CD4-positive, alpha-beta T cell (primary cell): ENCODE results near the gene RBM28. TPM values are rescaled to one million over a fixed set of nuclear protein-coding genes. Genes with fewer than 3 reads are reported as not detected.

Experiments
- ATAC-seq: fragments of 200-7000 bp; cut with Tn5 transposase; one replicate; pipeline ENCODE4 v1.10.0; 2022; ENCODE audit warnings: mild to moderate bottlenecking; ENCODE audit not compliant: poor library complexity
- CTCF ChIA-PET: fragments of 350-600 bp; sonication (Branson Sonifier 250); formaldehyde crosslinking; loops from one replicate; lab custom pipeline; 2021; ENCODE audit warnings: antibody characterized with exemption, inconsistent platforms; lab: Charles Lee
- POLR2A ChIA-PET: fragments of 350-600 bp; sonication (Branson Sonifier 250); formaldehyde crosslinking; loops from one replicate; lab custom pipeline; 2021; ENCODE audit warnings: antibody characterized with exemption, inconsistent platforms; lab: Charles Lee
- DNase-seq, 14 experiments: peaks; one replicate each; pipeline ENCODE4 v3.0.0-alpha.2; 2013 to 2020; ENCODE audit warnings: mixed read lengths in 2 of 14
- H3K27ac ChIP-seq, 2 donors: one replicate each; pipeline versions ENCODE4 v1.5.1 to v1.7.0; 2013; ENCODE audit warnings: low read length in 2 of 2, low read depth in 1 of 2, mild to moderate bottlenecking in 1 of 2
- H3K27me3 ChIP-seq, 2 experiments: 1 replicate in 1 of 2; 2 replicates in 1 of 2; pipeline versions ENCODE4 v1.6.1 to v1.7.0; 2013; ENCODE audit warnings: low read length in 2 of 2, control low read depth in 1 of 2, mild to moderate bottlenecking in 1 of 2, moderate library complexity in 1 of 2; ENCODE audit not compliant: insufficient read depth in 2 of 2, control insufficient read depth in 1 of 2
- H3K36me3 ChIP-seq: one replicate; pipeline ENCODE4 v1.6.1; 2013; ENCODE audit warnings: low read length, control low read depth; ENCODE audit not compliant: insufficient read depth
- H3K4me1 ChIP-seq: one replicate; pipeline ENCODE4 v1.6.1; 2013; ENCODE audit warnings: low read length, control low read depth; ENCODE audit not compliant: insufficient read depth
- H3K4me3 ChIP-seq: one replicate; pipeline ENCODE4 v1.5.1; 2013; ENCODE audit warnings: mild to moderate bottlenecking, low read length, moderate library complexity
- H3K9me3 ChIP-seq, 2 experiments: 1 replicate in 1 of 2; 2 replicates in 1 of 2; pipeline versions ENCODE4 v1.6.1 to v1.7.0; 2013; ENCODE audit warnings: low read length in 2 of 2, mild to moderate bottlenecking in 2 of 2, control low read depth in 1 of 2, moderate library complexity in 1 of 2; ENCODE audit not compliant: control insufficient read depth in 1 of 2, insufficient read depth in 1 of 2
- H3K27ac Mint-ChIP-seq: one replicate; pipeline ENCODE4 v1.8.0; 2020; ENCODE audit warnings: mixed read lengths
- H3K27me3 Mint-ChIP-seq: one replicate; pipeline ENCODE4 v1.8.0; 2021; ENCODE audit warnings: mixed read lengths
- H3K36me3 Mint-ChIP-seq: one replicate; pipeline ENCODE4 v1.8.0; 2021; ENCODE audit warnings: low read depth, mixed read lengths
- H3K4me1 Mint-ChIP-seq: one replicate; pipeline ENCODE4 v1.8.0; 2021; ENCODE audit warnings: low read depth, mixed read lengths
- H3K4me3 Mint-ChIP-seq: one replicate; pipeline ENCODE4 v1.8.0; 2020; ENCODE audit warnings: mild to moderate bottlenecking, mixed read lengths
- H3K9me3 Mint-ChIP-seq: one replicate; pipeline ENCODE4 v1.8.0; 2020; ENCODE audit warnings: mixed read lengths
- intact Hi-C, 2 experiments: fragments of 100-400 bp; cut with DNase I in 1 of 2; cut with micrococcal nuclease in 1 of 2; formaldehyde crosslinking; loops; one replicate each; pipeline versions ENCODE4 v1.15.1 to v1.9.0; 2023 to 2025; cut with DNase I, micrococcal nuclease
- total RNA-seq, 174 experiments: library from RNA in 2 of 174; stranded (reverse) in 2 of 174; gene quantifications; one replicate each; pipeline ENCODE4 v1.2.3 and lab custom pipeline; 2021 to 2026
- TF ChIP-seq, protein P1 (sequence below): fragments of 200-600 bp; IDR thresholded peaks from one replicate; pipeline ENCODE4 v1.8.0; 2022; ENCODE audit warnings: antibody characterized with exemption, mild to moderate bottlenecking

Gene RBM28
- total RNA-seq, 2 experiments from 2014 or later: 10.1 to 10.5 TPM

- ChIA-PET POLR2A (no interaction called here), CTCF (no interaction called here)
- Histone ChIP-seq H3K9me3 (peaks cover 0 to 19% of the 10 kb centered on the region in 2 experiments), H3K36me3 (no peaks in the 10 kb centered on the region), H3K27ac (no peak overlapping the region), H3K4me3 (no peak overlapping the region), H3K27me3 (peaks cover 16 to 26% of the 10 kb centered on the region in 2 experiments), H3K4me1 (no peaks in the 10 kb centered on the region)
- H3K36me3 Mint-ChIP-seq: no peaks in the 10 kb centered on the region
- H3K4me1 Mint-ChIP-seq: no peaks in the 10 kb centered on the region
- H3K9me3 Mint-ChIP-seq: no peaks in the 10 kb centered on the region
- no peak overlapping the region for H3K4me3 Mint-ChIP-seq
- DNase-seq: no peak
- no peak overlapping the region for H3K27ac Mint-ChIP-seq
- intact Hi-C loops: no loop called here
- no peak for ATAC-seq
- H3K27me3 Mint-ChIP-seq: peaks cover 33% of the 10 kb centered on the region
- TF ChIP-seq, protein P1, sequence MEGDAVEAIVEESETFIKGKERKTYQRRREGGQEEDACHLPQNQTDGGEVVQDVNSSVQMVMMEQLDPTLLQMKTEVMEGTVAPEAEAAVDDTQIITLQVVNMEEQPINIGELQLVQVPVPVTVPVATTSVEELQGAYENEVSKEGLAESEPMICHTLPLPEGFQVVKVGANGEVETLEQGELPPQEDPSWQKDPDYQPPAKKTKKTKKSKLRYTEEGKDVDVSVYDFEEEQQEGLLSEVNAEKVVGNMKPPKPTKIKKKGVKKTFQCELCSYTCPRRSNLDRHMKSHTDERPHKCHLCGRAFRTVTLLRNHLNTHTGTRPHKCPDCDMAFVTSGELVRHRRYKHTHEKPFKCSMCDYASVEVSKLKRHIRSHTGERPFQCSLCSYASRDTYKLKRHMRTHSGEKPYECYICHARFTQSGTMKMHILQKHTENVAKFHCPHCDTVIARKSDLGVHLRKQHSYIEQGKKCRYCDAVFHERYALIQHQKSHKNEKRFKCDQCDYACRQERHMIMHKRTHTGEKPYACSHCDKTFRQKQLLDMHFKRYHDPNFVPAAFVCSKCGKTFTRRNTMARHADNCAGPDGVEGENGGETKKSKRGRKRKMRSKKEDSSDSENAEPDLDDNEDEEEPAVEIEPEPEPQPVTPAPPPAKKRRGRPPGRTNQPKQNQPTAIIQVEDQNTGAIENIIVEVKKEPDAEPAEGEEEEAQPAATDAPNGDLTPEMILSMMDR: no peak
Observed at GRCh38 chr7:128267595-128267924, 76.1 kb downstream of the RBM28 start.

DNA sequence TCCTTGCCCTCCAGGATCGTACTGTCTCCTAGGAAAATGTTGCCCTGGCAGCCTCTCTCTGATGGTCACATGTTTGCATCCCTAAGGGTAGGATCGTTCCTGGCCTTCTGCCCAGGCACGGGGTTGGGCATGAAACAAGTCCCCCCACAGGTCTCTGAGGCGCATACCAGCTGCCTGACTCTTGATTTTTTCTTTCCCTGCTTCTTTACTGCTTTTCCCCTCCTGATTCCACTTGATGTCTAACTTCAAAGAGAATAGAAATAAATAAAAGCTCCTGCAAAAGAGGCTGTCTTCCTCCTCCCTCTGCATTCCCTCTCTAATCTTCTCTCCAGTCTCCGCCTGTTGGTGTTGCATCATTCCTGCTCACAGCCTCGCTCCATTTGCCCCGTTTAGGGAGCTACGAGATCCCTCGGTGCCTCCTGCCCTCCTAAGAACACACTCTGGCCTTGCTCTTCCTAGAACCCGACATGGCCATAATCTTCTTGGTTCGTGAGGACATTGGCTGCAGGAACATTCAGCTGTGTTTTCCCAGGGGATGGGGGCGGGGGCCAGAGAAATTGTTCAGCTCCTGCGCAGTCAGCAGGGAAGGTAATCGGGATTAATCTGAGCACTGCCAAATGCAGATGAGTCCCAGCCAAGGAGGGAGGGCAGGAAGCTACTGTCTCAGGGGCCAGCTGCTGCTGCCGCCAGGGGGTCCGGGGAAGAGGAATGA is 76.7 kb downstream of the RBM28 start:
- DNase-seq (no peak), ATAC-seq (no peak)
- ChIA-PET CTCF (no interaction called here), POLR2A (no interaction called here)
- no peaks in the 10 kb centered on the region for H3K4me1 Mint-ChIP-seq
- TF ChIP-seq, protein P1: no peak
- no peaks in the 10 kb centered on the region for H3K36me3 ChIP-seq
- peaks cover 32% of the 10 kb centered on the region for H3K27me3 Mint-ChIP-seq
- intact Hi-C loops: no loop called here
- H3K4me1 ChIP-seq: no peaks in the 10 kb centered on the region
- no peak overlapping the region for H3K4me3 ChIP-seq
- no peak overlapping the region for H3K27ac Mint-ChIP-seq
- no peaks in the 10 kb centered on the region for H3K36me3 Mint-ChIP-seq
- H3K27me3 ChIP-seq: peaks cover 16 to 27% of the 10 kb centered on the region in 2 experiments
- no peak overlapping the region for H3K27ac ChIP-seq
- H3K9me3 ChIP-seq: peaks cover 0 to 15% of the 10 kb centered on the region in 2 experiments
- H3K9me3 Mint-ChIP-seq: no peaks in the 10 kb centered on the region
- H3K4me3 Mint-ChIP-seq: no peak overlapping the region

DNA sequence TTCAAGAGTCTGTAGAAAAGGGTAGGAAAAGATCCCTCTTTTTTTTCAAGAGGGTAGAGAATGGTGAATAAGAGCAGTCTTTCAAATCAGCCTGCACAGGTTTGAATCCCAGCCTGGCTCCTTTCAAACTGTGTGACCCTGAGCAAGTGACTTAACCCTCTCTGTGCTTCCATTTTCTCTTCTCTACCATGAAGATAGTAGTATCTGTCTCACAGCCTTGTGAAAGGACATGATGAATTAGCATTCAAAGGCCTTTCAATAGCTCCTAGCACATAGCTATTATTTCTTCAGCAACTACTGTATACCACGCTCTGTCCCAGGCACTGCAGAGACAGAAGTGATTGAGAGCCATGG is 77.2 kb downstream of the RBM28 start:
- Mint-ChIP-seq H3K4me3 (no peak overlapping the region), H3K27me3 (peaks cover 32% of the 10 kb centered on the region), H3K27ac (no peak overlapping the region), H3K9me3 (no peaks in the 10 kb centered on the region), H3K36me3 (no peaks in the 10 kb centered on the region), H3K4me1 (no peaks in the 10 kb centered on the region)
- TF ChIP-seq, protein P1: no peak
- intact Hi-C loops: no loop called here
- H3K4me3 ChIP-seq: no peak overlapping the region
- ATAC-seq: no peak
- no peak for DNase-seq
- H3K4me1 ChIP-seq: no peaks in the 10 kb centered on the region
- ChIA-PET POLR2A (no interaction called here), CTCF (no interaction called here)
- H3K36me3 ChIP-seq: no peaks in the 10 kb centered on the region
- peaks cover 0 to 10% of the 10 kb centered on the region in 2 experiments for H3K9me3 ChIP-seq
- no peak overlapping the region for H3K27ac ChIP-seq
- H3K27me3 ChIP-seq: peaks cover 12 to 22% of the 10 kb centered on the region in 2 experiments
